ENCODE measurements around the gene TRAF1. TPM values are rescaled to one million over a fixed set of nuclear protein-coding genes. Genes with fewer than 3 reads are reported as not detected.

The TRAF1 gene
- total RNA-seq, 4 donors from 2014 or later = 2.5 to 5.7 (median 2.8) TPM

GRCh38 chr9:120868676-120869359 is 57.8 kb downstream of the TRAF1 start:
- intact Hi-C loops (cut with DNase I) = no loop called here
- peaks cover 0 to 67% (median 0%) of the 10 kb centered on the region in 3 donors for H3K36me3 ChIP-seq
- peak; percentile 99 for DNase-seq

GRCh38 chr9:120868339-120868675 is 58.3 kb downstream of the TRAF1 start:
- H3K4me3 ChIP-seq = peak overlapping the region; percentile 17 to 85 (median 62)
- 10 to 17% methylated on average over 9 to 10 of the region's 11 CpGs for WGBS, 2 donors
- H3K4me1 ChIP-seq = peaks cover 10 to 46% (median 16%) of the 10 kb centered on the region in 3 donors
- TF ChIP-seq CTCF (IDR thresholded peaks at IDR 0.05) = peak in 1 of 6 experiments; percentile 15
- TF ChIP-seq POLR2A (IDR thresholded peaks at IDR 0.05) = peak in 3 of 4 donors; percentile 26 to 54 (median 29)
- intact Hi-C loops (cut with DNase I) = no loop called here
- peak overlapping the region; percentile 92 to 97 (median 93) for H3K27ac ChIP-seq
- DNase-seq = no peak
- peaks cover 0 to 67% (median 0%) of the 10 kb centered on the region in 3 donors for H3K36me3 ChIP-seq
- H3K9me3 ChIP-seq = no peaks in the 10 kb centered on the region
- no peaks in the 10 kb centered on the region for H3K27me3 ChIP-seq

More at GRCh38 chr9:120868676-120869359, 57.8 kb downstream of the TRAF1 start:
- no peaks in the 10 kb centered on the region for H3K9me3 ChIP-seq
- TF ChIP-seq CTCF (IDR thresholded peaks at IDR 0.05) (peak; percentile 22 to 52 (median 49)), POLR2A (IDR thresholded peaks at IDR 0.05) (peak in 3 of 4 donors; percentile 19 to 75 (median 58))
- peak overlapping the region; percentile 92 to 97 (median 93) for H3K27ac ChIP-seq
- WGBS, 2 donors = 0 to 28% methylated on average over 3 to 4 of the region's 52 CpGs
- peak overlapping the region; percentile 50 to 85 (median 62) for H3K4me3 ChIP-seq
- H3K4me1 ChIP-seq = peaks cover 10 to 51% (median 16%) of the 10 kb centered on the region in 3 donors
- H3K27me3 ChIP-seq = no peaks in the 10 kb centered on the region

DNA sequence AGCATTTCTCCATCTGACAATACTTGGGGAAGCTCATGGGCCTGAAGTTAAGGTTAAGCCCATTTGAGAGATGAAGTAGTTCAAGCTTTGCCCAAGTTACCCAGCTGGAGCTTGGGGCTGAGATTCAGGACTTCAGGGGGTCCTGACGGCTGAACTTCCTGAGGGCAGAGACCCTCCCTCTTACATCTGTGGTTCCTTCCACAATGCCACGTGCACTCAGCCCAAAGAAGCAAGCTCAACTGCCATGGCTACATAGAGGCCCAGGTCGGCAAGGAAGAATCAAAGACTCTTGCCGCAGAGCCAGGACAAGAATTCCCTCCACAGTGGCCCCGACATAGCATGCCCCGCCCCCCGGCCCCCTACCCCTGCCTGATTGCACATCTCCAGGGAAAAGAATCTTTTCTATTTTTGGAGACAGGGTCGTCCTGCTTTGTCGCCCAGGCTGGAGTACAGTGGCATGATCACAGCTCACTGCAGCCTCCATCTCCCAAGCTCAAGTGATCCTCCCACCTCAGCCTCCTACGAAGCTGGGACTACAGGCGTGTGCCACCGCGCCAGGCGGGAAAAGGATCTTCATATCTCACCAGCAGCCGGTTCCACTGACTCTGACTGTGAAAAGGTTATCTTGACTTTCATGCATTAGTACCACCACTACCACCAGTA is 58.8 kb downstream of the TRAF1 start:
- peak overlapping the region; percentile 92 to 97 (median 93) for H3K27ac ChIP-seq
- TF ChIP-seq CTCF (IDR thresholded peaks at IDR 0.05) = no peak
- no peak for TF ChIP-seq POLR2A (IDR thresholded peaks at IDR 0.05)
- peaks cover 0 to 68% (median under 1%) of the 10 kb centered on the region in 3 donors for H3K36me3 ChIP-seq
- peaks cover 10 to 41% (median 16%) of the 10 kb centered on the region in 3 donors for H3K4me1 ChIP-seq
- intact Hi-C loops (cut with DNase I) = no loop called here
- WGBS, 2 donors = 88 to 100% methylated on average over 1 to 12 of the region's 15 CpGs
- no peaks in the 10 kb centered on the region for H3K9me3 ChIP-seq
- peak overlapping the region in 2 of 4 donors; percentile 64 to 85 for H3K4me3 ChIP-seq
- DNase-seq = no peak
- no peaks in the 10 kb centered on the region for H3K27me3 ChIP-seq

DNA sequence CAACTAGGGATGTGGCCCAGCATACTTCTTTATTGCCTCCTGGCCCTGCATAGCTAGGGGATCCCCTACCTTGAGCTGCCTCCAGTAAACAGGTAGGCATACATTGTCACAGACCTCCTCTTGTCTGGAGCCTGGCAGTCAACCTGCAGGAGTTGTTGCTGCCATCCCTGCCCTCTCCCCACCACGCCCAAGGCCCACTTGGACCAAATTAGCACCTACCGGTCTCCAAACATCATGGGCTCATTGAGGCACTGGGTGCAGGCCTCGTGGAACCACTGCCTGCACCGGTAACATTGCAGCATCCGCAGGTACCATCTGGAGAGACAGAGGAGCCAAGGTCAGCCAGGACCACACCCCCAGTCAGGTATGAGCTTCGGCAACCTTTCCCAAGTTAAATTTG is 59.9 kb downstream of the TRAF1 start:
- peaks cover 7 to 70% (median 11%) of the 10 kb centered on the region in 3 donors for H3K36me3 ChIP-seq
- 60 to 100% methylated on average over 1 of the region's 6 CpGs for WGBS, 2 donors
- H3K27me3 ChIP-seq = no peaks in the 10 kb centered on the region
- H3K4me3 ChIP-seq = no peak overlapping the region
- H3K27ac ChIP-seq = peak overlapping the region in 3 of 4 donors; percentile 38 to 49 (median 39)
- H3K4me1 ChIP-seq = peaks cover 10 to 36% (median 16%) of the 10 kb centered on the region in 3 donors
- H3K9me3 ChIP-seq = no peaks in the 10 kb centered on the region
- TF ChIP-seq CTCF (IDR thresholded peaks at IDR 0.05) (no peak), POLR2A (IDR thresholded peaks at IDR 0.05) (no peak)
- no peak for DNase-seq
- intact Hi-C loops (cut with DNase I) = no loop called here

DNA sequence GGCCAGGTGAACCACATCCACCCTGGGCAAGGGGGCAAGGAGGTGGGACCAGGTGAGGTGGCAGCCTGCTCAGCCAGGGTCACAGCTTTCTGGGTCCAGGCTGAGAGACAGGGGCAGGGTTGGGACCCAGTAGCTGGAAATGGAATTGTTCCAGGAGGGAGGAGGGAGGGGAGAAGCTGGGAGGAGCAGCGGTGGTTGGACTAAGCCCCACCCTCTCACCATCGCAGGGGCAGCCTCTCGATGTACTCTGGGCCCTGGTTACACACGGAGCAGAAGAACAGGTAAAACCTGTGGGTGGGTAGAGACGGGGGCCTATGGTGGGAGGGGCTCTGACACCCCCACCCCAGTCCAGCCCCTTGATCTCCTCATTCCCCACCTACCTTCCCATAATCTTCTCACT is 60.8 kb downstream of the TRAF1 start:
- Histone ChIP-seq H3K27me3 (no peaks in the 10 kb centered on the region), H3K36me3 (peaks cover 15 to 75% (median 19%) of the 10 kb centered on the region in 3 donors), H3K4me3 (no peak overlapping the region), H3K9me3 (no peaks in the 10 kb centered on the region), H3K27ac (peak overlapping the region in 3 of 4 donors; percentile 38 to 49 (median 39)), H3K4me1 (peaks cover 10 to 36% (median 16%) of the 10 kb centered on the region in 3 donors)
- intact Hi-C loops (cut with DNase I) = no loop called here
- 60 to 62% methylated on average over 5 of the region's 5 CpGs for WGBS, 2 donors
- TF ChIP-seq POLR2A (IDR thresholded peaks at IDR 0.05) (no peak), CTCF (IDR thresholded peaks at IDR 0.05) (no peak)
- no peak for DNase-seq

Measured in esophagus squamous epithelium (tissue), 5 donors.